Bone marrow (tissue), 2 donors: ENCODE data around the gene UBR1.

Experiments used
- DNase-seq, 2 donors: peaks; one replicate each; lab custom pipeline; 2025; lab: John Stamatoyannopoulos, UW

UBR1 gene

DNA sequence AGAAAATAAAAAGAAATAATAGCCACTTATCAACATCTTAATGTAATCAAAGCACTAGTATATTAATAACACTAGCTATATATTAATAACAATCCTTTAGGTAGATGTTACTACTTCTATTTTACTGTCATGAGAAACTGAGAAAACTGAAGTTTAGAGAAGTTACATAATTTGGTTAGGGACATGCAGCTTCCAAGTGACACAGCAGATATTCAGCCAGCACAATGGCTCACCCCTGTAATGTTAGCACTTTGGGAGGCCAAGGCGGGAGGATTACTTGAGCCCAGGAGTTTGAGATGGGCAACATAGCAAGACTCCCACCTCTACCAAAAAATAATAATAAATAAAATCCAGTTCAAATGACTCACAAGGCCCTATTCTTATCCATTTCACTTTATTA lies 1.9 kb upstream of the UBR1 start:
- DNase-seq = no peak

DNA sequence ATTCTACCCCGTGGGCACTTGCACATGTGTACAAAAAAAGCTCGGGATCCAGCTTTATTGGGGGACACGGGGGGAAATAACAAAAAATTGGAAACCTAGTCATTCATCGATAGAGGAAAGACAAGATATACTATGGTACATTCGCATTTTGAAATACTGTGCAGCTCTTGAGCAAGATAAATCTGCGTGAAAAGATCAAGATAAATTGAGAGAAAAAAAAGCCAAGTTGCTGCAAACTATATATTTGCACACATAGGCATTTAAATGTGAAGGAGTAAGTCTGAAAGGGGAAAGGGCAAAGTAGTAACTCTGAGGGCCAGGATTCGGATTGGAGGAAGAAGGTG lies 620 bp upstream of the UBR1 start:
- no peak for DNase-seq

GRCh38 chr15:43105077-43105736 lies 631 bp downstream of the UBR1 start:
- no peak for DNase-seq

DNA sequence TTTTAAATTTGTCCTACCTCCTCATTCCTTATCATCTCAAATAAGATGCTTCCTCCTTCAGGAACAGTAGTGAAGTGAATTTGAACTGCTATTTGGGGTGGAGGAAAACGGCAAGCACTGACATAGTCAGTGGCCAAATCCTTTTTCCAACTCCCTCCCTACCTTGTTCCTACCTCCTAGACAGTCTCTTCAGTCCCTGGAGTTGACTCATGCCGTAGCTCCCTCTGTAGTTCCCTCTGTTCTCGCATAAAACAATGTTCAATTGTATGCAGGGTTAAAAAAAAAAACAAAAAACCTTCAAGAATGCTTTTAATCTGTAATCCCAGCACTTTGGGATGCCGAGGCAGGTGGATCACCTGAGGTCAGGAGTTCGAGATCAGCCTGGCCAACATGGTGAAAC lies 1.4 kb downstream of the UBR1 start:
- DNase-seq = no peak

DNA sequence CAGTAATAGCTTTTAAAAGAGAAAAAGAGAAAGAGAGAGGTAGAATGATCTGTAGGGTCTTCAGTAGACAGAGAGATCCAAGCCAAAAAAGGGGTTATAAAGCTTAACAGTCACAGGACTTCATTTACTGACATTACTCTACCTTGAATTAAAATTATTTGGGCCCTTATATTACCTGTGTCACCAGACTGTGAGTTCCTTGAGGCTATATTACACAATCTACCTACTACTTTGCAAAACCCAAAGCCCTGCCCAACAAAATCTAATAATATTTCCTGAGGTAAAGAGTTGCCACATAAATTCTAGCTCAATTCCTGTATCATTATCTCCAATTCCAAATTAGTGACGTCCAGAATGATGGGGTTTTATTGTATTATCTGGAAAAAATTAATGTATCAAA lies 1.9 kb downstream of the UBR1 start:
- DNase-seq = no peak

GRCh38 chr15:43102187-43102586 lies 3.7 kb downstream of the UBR1 start:
- no peak for DNase-seq

DNA sequence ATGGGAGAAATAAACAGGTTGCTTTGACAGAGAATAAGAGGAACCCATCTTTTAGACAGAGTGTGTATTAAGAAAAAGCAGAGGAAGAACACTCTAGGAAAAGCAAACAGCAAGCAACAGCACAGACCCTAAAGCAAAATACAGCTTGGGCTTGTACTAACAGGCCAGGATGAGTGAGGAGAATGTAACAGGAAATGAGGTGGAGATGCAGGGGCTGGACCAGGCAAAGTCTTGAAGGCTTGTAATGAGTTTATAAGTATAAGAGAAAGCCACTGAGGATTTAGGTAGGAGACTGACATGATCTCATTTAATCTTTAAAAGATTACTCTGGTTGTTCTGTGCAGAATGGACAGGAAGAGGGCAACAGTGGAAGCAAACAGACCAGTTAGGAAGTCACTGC lies 4.9 kb downstream of the UBR1 start:
- no peak for DNase-seq

DNA sequence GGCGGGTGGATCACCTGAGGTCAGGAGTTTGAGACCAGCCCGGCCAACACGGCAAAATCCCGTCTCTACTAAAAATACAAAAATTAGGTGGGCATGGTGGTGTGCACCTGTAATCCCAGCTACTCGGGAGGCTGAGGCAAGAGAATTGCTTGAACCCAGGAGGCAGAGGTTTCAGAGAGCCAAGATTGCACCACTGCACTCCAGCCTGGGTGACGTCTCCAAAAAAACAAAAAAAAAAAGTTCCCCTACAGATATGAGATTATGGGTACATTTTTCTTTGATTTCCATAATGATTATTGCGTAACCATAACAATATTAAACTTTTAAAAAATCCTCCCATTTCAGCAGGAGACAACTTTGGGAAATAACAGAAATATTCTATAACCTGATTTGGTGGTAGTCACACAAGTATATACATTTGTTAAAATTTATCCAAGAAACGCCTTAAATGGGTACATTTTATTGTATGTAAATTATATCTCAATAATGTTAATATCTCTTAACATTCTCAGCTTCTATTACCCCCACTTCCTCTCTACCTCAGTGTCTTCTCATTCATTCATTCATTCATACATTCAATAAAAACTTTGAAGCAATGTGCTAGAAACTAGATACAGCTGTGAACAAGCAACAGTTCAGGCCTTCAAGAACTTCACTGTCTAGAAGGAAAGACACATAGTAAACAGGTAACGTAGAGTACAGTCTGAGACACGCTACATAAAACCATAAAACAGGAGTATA lies 6.6 kb downstream of the UBR1 start:
- DNase-seq = no peak

DNA sequence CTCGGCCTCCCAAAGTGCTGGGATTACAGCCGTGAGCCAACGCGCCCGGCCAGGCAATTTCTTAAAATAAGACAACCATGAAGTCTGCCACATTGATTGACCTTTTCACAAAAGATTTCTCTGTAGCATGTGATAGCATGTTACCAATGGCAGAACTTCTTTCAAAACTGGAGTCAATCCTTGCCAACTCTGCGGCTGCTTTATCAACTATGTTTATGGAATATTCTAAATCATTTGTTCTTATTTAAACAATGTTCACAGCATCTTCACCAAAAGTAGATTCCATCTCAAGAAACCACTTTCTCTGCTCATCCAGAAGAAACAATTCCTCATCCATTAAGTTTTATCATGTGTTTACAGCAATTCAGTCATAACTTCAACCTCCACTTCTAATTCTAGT lies 9.4 kb downstream of the UBR1 start:
- no peak for DNase-seq

- DNase-seq = no peak
Observed at GRCh38 chr15:43095708-43096347, 10.0 kb downstream of the UBR1 start.

- DNase-seq = no peak
Observed at GRCh38 chr15:43095243-43095642, 10.6 kb downstream of the UBR1 start.

GRCh38 chr15:43094416-43095030 lies 11.3 kb downstream of the UBR1 start:
- DNase-seq = no peak

DNA sequence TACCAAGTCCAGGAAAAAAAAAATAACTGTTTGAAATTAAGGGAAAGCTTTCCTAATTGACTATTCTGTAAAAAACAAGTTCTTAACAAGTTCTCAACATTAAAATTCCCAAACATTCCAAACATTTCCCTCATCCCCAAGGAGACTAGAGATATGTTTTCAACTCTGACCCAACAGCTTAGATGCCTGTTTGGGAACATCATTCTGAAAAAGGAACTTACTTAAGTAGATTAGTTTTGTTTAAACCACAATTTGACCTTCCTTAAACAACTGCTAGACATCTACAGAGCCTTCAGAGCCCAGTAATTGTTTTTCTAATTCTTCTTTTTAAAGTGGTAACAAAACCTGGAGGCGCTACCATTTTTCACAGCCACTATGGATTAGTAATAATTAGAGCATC lies 12.8 kb downstream of the UBR1 start:
- peak in 1 of 2 donors; percentile 24 for DNase-seq

GRCh38 chr15:43091859-43092258 lies 14.0 kb downstream of the UBR1 start:
- DNase-seq = no peak

GRCh38 chr15:43086551-43086950 lies 19.3 kb downstream of the UBR1 start:
- no peak for DNase-seq

DNA sequence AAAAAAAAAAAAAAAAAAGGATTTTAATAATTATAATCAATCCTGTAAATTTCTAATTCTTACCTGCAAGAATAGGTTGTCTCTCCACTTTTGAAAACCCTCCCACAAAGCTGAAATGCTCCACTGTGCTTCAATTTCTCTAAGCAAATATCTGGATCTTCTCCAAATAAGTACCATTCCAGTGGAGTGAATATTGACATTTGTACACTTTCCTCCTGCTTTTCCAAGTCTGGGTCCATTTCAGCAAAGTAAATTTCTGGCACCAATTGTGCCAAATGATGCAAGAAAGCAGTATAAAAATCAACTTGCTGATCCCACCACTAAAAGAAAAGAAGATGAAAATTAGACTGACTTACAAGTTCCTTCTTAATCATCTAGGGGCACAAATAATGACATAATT lies 19.9 kb downstream of the UBR1 start:
- no peak for DNase-seq

- no peak for DNase-seq
Observed at GRCh38 chr15:43082509-43082908, 23.3 kb downstream of the UBR1 start.

DNA sequence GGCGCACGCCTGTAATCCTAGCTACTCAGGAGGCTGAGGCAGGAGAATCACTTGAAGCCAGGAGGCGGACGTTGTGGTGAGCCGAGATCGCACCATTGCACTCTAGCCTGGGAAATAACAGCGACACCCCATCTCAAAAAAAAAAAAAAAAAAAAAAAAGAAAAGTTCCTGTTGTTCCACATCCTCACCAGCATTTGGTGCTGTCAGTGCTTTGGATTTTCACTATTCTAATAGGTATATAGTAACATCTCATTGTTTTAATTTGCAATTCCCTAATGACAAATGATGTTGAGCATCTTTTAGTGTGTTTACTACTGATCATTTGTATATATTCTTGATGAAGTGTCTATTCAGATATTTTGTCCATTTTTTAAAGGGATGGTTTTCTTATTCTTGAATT lies 24.6 kb downstream of the UBR1 start:
- no peak for DNase-seq

DNA sequence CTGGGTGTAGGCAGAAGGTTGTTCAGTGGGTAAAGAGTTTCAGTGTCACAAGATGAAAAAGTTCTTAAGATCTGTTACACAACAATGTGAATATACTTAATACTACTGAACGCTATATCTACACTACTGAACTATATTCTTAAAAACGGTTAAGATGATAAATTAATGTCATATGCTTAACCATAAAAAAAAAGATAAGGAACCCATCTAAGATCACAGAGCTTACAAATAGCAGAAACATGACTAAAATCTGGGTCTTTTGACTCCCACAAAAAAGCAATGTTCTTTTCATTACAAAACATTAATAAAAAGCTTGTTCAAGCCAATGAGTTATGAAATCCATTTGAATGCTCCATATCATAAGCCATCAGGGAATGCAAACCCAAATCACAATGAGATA lies 34.4 kb downstream of the UBR1 start:
- no peak for DNase-seq

GRCh38 chr15:43070893-43071292 lies 34.9 kb downstream of the UBR1 start:
- DNase-seq = no peak

GRCh38 chr15:43070249-43070648 lies 35.6 kb downstream of the UBR1 start:
- no peak for DNase-seq

GRCh38 chr15:43067717-43068461 lies 37.9 kb downstream of the UBR1 start:
- DNase-seq = no peak
